Mammary microvascular endothelial cell (primary cell): ENCODE data around the gene RABAC1. TPM values are rescaled to one million over a fixed set of nuclear protein-coding genes. Genes with fewer than 3 reads are reported as not detected.

Source experiments
- total RNA-seq: library from RNA; depleted of rRNA; stranded (reverse); fragments of >200 nt; gene quantifications from 2 replicates; pipeline ENCODE4 v1.2.3, GENCODE V29; 2015

RABAC1 gene, protein sequence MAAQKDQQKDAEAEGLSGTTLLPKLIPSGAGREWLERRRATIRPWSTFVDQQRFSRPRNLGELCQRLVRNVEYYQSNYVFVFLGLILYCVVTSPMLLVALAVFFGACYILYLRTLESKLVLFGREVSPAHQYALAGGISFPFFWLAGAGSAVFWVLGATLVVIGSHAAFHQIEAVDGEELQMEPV
- total RNA-seq, result 142 and 147 TPM in 2 replicates

DNA sequence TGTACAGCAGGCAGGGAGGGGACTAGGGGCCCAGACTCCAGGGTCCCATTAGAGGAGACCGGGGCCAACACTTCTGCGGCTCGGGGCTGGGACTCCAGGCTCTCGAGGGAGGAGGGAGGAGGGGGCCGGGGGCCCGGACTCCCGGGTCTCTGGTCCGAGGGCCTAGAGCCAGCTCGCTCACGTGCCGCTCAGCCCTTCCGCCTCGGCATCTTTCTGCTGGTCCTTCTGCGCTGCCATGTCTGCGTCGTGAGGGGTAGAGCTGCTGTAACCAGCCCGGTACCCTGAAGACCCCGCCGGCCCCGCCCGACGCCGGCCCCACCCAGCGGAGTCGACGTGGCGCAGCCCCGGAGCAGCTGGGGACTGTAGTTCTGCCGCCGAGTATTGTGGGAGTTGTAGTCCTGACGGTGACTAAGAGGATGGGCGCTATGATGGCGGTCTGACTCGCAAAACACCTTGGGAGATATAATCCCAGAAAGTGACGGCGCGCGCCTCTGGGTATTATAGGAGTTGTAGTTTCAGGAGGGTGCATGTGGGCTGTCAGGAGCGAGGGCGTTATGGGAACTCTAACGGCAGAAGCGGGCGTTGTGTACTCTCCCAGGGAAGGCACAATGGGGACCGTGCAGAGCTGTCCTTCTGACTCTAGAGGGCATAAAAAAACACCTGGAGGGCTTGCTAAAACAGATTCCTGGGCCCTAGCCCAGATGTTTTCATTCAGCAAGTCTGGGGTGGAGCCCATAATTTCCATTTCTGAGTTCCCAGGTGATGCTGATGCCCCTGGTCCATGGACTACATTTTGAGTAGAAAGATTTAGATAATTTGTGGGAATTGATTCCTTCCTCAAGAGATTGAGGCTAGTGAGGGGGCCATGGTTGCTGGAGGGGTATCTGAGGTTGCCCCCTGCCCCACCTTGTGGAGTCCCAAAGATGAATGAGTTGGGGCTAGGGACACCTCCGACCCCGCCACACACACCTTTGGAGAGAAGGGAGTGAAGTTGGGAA lies at the start of gene RABAC1:
Gene RABAC1 (minus strand): TSS at position 266 of the 998 bp plus-strand sequence. CDS start 29 bp downstream, at position 237.

DNA sequence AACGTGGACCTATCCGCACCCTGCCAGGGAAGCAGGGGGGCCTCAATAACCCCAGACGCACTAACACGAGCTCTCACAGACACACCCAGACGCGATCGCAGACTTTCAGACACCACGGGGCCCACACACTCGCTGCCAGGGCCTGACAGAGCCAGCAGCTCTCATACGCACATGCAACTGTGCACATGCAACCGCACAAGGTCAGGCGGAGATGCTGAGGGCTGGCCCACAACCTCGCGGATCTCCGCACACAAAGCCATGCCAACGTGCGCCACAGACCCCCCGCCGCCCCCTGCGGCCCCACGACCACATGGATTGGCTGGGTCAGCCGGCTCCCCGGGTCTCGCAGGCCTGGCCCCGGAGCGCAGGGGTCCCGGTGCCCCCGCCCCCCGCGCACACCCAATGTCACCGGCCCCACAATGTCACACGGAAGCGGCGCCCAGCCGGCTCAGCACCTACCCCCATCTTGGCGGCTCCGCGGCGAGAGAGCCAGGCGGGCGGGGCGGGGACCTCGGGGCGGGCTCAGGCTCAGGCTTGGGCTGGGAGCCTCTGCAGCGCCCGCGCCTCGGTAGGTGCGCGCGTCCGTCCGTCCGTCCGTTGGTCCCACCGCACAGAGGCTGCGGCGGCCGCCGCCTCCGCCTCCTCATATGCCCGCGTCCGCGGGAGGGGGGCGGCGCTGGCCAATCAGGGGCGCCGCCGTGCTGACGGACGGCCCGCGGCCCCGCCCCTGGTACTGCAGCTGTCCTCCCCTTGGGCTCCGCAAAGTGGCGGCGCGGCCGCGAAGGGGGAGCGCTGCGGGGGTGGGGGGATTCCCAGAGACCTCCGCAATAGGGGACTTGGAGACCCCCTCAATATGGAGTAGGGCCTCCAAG lies 34.7 kb upstream of the RABAC1 start, which contains the start of gene ATP1A3:
Gene ATP1A3 (minus strand): TSS at position 619 of the 872 bp plus-strand sequence. CDS start 154 bp downstream, at position 465.

DNA sequence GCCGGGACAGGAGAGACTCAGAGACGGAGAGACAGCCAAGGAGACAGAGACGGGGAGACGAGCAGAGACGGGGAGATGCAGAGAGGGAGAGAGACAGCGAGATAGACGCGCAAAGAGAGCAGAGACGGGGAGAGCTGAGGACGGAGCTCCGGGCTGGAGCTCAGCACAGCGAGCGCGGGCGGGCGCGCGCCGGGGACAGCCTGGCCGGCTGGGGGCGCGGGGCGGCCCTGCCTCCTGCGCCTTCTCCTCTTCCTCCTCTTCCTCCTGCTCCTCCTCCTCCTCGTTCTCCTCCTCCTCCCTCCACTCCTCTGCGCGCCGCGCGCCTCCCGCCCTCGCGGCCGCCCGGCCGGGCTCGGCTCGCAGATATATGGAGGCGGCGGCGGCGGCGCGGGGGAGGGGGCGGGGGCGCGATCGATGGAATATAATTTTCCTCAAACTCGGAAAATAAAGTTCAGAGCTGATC lies 30.9 kb downstream of the RABAC1 start, which contains the start of gene ERFL:
Gene ERFL (minus strand): TSS at position 229 of the 463 bp plus-strand sequence. CDS start 15,530 bp downstream, outside the sequence.

Other genes with a start within 250 kb of the RABAC1 start
- gene CEACAM6, start 203.8 kb downstream of the RABAC1 start, total RNA-seq, result not detected in 2 replicates
- not detected in 2 replicates for gene CEACAM3, start 162.7 kb downstream of the RABAC1 start, total RNA-seq
- gene LYPD4, start 114.6 kb downstream of the RABAC1 start, total RNA-seq, result not detected in 2 replicates
- gene DMRTC2, start 114.3 kb downstream of the RABAC1 start, total RNA-seq, result not detected in 2 replicates
- 1,340 and 1,492 TPM in 2 replicates for gene RPS19, start 99.1 kb downstream of the RABAC1 start, total RNA-seq
- 0.10 and 0.47 TPM in 2 replicates for gene CD79A, start 82.0 kb downstream of the RABAC1 start, total RNA-seq
- gene ARHGEF1, start 76.1 kb downstream of the RABAC1 start, total RNA-seq, result 82.4 and 89.8 TPM in 2 replicates
- gene ERFL, start 30.9 kb downstream of the RABAC1 start, total RNA-seq, result not detected in 2 replicates
- gene ATP1A3, start 34.9 kb upstream of the RABAC1 start, total RNA-seq, result not detected in 2 replicates
- gene GRIK5, start 110.9 kb upstream of the RABAC1 start, total RNA-seq, result not detected in 2 replicates
- gene ZNF574, start 116.8 kb upstream of the RABAC1 start, total RNA-seq, result 14.5 and 17.2 TPM in 2 replicates
- gene POU2F2, start 173.1 kb upstream of the RABAC1 start, total RNA-seq, result 1.00 and 1.9 TPM in 2 replicates